Choroid plexus epithelial cell (primary cell): Measurements from ENCODE around the gene SMPDL3B.

Experiments
- DNase-seq: peaks from one replicate; pipeline ENCODE4 v3.0.0-alpha.2; 2010; ENCODE audit warnings: low read depth
- H3K4me3 ChIP-seq: 2 replicates; pipeline ENCODE4 v1.5.1; 2011; ENCODE audit warnings: low read depth, mild to moderate bottlenecking, control low read depth, low read length, moderate library complexity
- CTCF ChIP-seq: conservative IDR thresholded peaks from 2 replicates; pipeline ENCODE4 v1.5.1; 2011; ENCODE audit warnings: low read depth, mild to moderate bottlenecking, control low read depth, inconsistent platforms, low read length, moderate library complexity

The SMPDL3B gene

DNA sequence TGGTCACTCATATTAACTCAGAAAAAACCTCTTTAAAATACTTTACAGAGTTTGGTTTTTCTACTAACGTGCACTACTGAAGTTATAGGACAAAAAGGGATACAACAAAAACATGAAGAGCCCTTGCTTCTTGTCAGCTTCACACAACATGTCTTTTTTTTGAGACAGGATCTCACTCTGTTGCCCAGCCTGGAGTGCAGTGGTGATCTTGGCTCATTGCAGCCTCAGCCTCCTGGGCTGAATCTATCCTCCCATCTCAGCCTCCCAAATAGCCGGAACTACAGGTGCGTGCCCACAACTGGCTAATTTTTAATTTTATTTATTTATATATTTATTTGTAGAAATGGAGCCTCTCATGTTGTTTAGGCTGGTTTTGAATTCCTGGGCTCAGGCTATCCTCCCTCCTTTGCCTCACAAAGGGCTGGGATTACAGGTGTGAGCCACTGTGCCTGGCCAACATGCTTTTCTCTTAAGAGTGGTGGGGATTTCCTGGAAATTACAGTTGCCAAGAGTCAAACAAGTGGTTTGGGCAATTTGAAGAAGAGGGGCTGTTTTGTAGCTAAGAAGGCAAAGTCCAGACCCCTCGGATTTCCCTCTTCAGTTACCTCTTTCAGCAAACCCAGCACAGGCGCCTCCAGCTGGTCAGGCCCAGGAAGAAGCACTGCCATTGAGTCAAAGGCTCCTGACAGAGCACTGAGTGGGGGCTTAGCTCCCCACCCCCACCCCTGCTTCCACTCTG, 6.4 kb upstream of the SMPDL3B start:
- no peak for DNase-seq
- peak; percentile 10 for TF ChIP-seq CTCF

DNA sequence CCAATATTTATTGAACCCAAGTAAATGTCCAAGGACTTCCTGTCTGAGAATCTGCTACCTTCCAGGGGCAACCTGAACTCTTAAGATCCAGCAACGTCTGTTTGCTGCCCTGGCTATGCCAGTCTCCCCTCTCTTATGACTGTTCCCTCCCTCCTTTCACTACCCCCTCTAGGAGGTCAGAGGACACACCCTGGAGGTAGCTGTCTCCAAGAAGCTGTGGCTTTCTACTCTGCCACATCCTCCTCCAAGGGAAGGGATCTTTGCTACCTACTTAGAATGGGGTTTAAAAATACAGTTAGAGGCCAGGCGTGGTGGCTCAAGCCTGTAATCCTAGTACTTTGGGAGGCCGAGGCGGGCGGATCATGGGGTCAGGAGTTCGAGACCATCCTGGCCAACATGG, 3.6 kb upstream of the SMPDL3B start:
- no peak for TF ChIP-seq CTCF
- no peak overlapping the region for H3K4me3 ChIP-seq
- no peak for DNase-seq

More for the DNA sequence above, 6.4 kb upstream of the SMPDL3B start:
- no peak overlapping the region for H3K4me3 ChIP-seq

DNA sequence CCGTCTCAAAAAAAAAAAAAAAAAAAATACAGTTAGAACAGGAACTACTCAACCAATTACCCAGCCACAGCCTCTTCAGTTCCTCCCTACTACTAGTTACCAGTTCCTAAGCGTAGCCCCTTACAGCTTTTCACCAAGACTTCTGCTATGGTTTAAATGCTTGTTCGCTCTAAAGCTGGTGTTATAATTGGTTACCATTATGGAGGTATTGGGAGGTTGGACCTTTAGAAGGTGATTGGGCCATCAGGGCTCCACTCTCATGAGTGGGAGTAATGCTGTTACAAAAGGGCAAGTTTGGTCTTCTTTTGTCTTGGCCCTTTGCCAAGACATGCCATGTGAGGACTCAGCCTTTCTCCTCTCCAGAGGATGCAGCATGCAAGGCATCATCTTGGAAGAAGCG, 3.0 kb upstream of the SMPDL3B start:
- TF ChIP-seq CTCF: no peak
- no peak overlapping the region for H3K4me3 ChIP-seq
- DNase-seq: no peak

DNA sequence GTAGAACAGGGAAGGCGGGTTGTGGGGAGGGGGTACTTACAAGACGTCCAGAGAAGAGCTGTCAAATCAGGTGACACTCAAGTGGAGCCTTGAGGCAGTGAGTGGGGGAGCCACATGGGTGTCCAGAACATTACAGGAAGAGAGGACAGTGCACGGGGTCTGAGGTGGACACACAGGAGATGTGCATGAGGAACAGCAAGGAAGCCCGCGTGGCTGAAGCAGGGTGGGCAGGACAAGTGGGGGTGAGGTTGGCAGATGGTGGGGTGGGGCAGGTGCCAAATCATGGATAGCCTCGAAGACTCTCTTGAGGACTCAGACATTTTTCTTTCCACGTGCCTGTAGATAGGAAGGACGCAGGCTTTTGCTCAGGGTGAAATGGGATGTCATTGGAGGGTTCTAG, 921 bp downstream of the SMPDL3B start:
- H3K4me3 ChIP-seq: no peak overlapping the region
- no peak for TF ChIP-seq CTCF
- no peak for DNase-seq

- H3K4me3 ChIP-seq: no peak overlapping the region
- no peak for TF ChIP-seq CTCF
- no peak for DNase-seq
Measured at GRCh38 chr1:27936370-27936769, 1.6 kb downstream of the SMPDL3B start.

DNA sequence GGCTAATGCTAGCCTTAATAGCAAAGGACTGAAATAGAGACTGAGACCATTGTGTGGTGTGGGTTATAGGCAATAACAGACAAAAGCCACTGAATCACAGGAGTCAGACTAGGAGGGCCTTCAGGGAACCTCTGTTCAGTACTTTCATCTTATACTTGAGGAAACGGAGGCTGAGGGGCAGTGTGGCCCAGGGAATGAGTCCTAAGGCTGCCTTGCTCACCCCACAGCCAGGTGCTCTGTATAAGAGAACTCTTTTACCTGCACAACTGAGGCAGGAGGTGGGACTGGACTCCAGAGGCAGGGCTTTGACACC, 2.7 kb downstream of the SMPDL3B start:
- TF ChIP-seq CTCF: no peak
- H3K4me3 ChIP-seq: no peak overlapping the region
- no peak for DNase-seq

DNA sequence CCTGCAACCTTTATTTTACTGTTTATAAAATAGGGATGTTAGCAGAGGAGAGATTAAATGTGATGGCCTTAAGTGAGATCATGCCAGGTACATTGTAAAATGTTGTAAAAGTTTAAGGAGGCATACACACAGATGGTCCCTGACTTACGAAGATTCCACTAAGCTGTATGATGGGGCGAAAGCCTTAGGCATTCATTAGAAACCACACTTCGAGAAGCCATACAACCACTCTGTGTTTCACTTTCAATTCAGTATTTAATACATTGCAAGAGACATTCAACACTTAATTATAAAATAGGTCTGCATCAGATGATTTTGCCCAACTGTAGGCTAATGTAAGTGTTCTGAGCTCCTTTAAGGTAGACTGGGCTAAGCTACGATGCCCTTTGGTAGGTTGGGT, 3.7 kb downstream of the SMPDL3B start:
- no peak for DNase-seq
- TF ChIP-seq CTCF: no peak
- H3K4me3 ChIP-seq: no peak overlapping the region
